IPS DF 19.7 (cell line): ENCODE measurements around the gene RTP3.
"Not testable (repeated sequence)": the region's sequence is repeated elsewhere in the genome, so short reads cannot be mapped to it uniquely, and the experiment has no call there.

Source experiments
- DNase-seq: peaks from one replicate; pipeline ENCODE4 v3.0.0-alpha.2; 2013; ENCODE audit warnings: low read depth, low spot score

Gene RTP3

DNA sequence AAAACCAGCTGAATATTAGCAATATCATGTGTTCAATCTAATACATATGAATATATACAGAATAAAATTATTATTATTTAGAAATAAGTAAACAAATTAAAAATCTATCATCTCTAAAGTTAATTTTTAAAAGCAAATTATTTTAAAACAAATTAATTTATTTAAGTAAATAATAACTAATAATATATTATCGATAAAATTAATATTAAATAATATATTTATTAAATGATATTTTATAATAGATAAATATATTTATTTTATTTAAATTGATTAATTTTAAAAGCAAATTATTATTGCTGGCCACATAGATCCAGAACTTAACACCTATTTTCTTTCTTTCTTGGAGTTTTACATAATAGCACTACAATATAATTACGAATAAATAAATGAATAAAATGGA is 22.2 kb downstream of the RTP3 start:
- no peak for DNase-seq

DNA sequence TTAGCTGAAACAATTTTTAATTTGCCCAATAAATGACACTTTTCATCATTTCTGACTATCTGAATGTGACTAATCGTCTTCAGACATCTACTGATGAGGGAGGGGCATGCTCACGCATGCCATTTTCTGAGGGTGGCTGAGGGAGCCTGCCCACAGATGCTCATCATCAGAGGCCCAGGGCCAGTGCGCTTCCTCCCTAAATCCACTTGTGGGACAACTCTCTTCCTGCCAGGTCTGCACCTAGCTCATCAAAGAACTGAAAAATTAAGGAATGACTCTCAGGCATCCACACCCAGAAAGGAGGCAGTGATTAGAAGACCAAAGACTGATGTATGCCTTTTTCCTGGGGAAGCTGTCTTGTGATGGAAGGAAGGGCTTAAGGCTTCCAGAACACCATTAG is 22.8 kb downstream of the RTP3 start:
- no peak for DNase-seq

DNA sequence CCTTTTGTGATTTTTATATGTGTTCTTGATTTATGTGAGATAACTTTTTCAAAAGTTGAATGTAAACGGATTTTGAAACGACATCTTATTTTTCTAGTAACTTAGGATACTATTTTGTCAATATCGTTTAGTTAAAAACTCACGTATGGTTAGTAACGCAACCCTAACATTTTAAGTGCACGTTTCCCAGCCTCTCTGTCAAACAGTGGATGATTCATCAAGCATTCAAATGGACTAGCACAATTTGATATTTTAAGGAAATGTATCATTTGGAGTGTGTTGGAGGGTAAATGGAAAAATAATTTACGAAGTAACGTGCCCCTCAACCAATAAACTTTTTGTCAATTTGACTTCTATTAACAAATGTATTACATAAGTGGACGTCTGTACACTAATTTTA is 23.3 kb downstream of the RTP3 start:
- DNase-seq: no peak

DNA sequence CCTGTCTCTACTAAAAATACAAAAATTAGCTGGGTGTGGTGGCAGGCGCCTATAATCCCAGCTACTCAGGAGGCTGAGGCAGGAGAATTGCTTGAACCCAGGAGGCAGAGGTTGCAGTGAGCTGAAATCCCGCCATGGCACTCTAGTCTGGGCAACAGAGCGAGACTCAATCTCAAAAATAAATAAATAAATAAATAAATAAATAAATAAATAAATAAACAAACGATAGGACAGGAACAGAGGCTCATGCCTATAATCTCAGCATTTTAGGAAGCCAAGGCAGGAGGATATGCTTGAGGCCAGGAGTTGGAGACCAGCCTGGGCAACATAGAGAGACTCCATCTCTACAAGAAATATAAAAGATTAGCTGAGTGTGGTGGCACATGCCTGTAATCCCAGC is 24.4 kb downstream of the RTP3 start:
- DNase-seq: not testable (repeated sequence)

DNA sequence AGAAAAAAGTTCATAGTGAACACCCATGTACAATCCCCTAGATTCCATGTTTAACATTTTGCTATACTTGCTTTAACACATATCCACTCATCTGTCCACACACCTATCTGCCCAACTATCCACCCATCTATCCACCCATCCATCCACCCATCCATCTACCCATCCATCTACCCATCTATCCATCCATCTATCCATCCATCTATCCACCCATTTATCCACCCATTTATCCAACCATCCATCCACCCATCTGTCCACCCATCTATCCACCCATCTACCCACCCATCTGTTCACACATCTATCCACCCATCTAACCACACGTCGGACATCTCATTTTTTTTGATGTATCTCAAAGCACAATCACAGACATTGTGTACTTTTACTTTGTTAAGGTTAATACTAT is 25.8 kb downstream of the RTP3 start:
- no peak for DNase-seq

DNA sequence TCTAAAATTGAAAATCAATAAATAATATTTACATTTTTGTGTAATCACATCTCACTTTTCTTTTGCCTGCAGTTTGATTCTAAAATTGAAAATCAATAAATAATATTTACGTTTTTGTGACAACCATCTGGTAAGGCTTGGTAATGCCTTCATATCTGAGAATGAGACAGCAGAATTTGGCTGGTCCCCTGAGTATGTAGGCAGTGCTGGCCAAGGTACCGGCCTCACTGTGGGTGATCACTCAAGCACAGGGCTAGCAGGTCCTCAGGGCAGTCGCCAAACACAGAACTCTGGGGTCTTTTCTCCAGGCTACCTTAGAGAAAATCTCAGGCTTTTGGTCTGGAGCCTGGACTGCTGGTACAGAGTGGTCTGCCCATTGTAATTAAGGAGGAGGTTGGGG is 26.2 kb downstream of the RTP3 start:
- no peak for DNase-seq

DNA sequence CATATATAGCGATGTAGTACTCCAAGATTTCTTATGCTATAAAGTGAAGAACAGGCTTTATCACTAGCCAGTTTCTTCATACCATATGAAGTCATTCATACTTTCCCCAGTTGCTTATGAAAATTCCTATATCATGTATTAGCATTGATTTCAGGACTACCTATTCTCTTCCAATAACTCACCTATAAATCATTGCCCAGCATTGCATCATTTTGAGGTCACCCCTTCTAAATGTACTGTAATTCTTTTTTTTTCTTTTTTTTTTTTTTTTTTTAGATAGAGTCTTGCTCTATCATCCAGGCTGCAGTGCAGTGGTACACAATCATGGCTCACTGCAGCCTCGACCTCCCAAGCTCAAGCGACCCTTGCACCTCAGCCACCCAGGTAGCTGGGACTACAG is 27.1 kb downstream of the RTP3 start:
- DNase-seq: no peak

DNA sequence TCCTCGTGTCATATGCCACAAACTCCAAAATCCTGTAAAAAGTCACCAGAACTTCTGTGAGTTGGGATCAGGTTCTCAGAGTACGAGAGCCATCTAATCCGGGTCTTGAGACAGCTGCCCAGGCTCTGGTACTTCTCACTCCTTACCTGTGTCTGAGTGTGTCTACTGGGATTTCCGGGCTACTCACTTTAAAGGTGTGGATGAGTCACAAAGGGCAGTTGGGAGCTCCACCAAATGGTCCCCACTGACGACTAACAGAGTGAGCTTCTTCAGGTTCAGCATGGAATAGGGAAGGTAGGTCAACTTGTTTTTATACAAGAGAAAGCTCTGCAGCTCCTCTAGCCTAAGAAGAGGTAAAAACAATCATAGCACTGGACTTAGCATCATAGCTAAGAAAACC is 29.5 kb downstream of the RTP3 start:
- DNase-seq: no peak

DNA sequence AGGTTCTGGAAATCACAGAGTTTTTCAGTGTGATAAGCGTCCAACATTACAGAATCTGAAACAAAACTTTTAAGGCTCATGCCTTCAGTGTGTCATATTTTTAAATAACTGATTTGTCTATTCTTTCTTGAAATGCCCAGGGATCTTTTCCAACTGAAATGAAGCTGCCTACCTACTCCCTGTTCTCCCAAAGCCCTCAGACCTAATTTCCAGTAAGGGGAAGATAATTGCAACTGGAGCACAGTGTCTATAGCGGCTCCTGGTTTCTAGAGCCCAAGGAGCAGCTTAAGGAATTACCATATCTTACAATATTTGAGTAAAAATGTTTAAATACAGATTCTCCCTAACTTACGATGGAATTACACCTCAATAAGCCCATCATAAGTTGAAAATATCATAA is 35.3 kb downstream of the RTP3 start:
- no peak for DNase-seq

DNA sequence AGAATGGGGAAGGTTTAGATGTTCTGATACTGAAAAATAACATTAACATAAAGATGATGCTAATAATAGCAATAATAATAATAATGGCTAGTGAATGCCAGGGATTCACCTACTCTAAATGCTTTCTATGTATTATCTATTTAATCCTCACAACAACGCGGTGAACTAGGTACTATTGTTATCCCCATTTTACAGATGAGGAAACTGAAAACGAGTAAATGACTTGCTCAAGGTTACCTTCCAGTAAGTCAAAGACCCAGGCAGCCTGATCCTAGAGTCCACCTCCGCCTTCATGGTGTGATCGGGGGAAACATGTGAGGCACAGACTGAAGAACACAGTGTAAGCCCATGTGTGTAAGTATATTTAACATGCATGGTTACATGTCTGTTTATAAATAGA is 38.0 kb downstream of the RTP3 start:
- DNase-seq: no peak

DNA sequence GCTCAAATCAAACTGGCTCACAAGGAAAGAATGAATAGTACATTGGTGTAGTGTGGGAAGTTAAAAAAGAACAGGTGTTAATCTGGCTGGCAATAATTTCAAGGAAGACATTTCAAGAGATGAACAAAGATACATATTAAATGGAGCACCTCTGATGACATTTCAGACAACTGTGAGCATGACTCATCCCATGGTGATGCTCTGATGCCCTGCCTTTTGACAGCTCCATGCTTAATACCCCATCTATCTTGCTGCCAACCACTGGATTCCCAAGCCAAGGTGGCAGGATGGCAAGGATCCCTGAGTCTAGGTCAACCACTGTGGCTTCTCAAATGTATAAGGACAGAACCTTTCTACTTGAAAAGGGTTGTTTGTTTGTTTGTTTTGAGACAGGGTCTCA is 39.0 kb downstream of the RTP3 start:
- DNase-seq: no peak

DNA sequence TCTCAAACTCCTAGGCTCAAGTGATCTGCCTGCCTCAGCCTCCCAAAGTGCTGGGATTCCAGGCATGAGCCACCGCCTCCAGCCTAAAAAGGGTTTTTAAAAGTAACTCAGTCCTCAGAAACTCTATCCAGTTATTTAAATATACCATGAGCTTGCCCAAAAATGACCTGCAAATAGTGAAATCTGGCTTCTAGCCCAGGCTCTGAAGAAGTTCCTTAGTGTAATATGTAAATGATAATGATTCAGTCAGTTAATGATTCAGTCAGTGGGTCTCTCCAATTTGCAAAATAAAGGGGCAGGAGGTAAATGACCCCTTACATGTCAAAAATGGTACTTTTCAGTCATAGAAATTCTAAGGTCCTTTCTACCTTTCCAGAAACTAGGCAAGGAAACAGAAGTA is 39.5 kb downstream of the RTP3 start:
- DNase-seq: no peak

DNA sequence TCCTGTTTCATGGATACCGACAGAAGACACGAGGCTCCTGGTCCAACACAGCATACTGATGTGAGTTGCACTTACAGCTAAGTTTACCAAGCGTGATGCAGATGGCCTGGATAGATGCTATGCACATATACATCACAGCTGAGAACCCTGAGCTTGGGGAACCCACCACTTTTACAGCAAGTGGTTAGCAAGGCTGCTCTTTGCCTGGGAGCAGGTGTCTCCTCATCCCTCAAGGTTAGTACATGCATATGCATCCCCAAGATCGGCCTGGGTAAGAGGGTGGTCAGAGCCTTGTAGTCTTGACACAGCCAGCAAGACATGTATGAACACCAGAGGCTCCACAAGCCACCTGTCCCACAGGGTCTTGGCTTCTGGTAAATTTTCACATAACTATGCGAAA is 40.0 kb downstream of the RTP3 start:
- DNase-seq: no peak

DNA sequence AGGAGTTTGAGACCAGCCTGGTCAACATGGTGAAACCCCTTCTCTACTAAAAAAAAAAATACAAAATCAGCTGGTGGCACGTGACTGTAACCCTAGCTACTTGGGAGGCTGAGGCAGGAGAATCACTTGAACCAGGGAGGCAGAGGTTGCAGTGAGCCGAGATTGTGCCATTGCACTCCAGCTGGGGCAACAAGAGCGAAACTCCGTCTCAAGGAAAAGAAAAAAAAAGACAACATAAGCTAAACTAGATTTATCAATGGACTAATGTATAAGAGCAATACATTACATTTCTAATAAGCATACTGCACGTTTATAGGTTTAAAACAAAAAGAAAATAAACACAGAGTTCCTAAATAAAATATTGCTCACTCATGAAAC is 40.6 kb downstream of the RTP3 start:
- not testable (repeated sequence) for DNase-seq

DNA sequence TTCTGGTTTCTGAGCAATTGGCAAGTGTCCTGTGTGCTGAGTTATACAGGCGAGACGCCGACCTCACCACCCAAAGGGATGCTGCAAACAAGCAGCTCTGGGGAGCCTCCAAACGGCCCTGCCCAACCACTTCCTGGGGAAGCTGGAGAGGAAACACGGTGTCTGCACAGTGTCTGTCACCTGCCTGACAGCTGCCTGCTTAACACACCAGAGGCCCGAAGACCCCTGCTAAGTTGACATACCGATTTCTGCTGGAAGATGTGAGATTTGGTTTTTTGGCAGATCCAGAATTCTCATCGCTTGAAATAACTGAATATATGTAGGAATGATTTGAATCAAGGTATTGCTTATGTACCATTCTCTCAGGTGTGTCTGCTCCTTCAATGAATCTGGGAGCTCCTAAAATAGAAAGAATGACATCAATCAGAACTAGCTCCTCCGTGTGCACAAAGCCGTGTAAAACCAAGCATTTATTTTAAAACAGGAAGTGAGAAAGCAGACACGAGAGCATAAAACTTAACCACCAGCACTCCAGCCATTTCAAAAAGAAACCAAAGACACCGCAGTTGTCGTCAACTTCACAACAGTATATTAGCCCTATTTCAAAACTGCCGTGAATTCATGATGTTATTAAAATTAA is 41.1 kb downstream of the RTP3 start:
- DNase-seq: no peak

DNA sequence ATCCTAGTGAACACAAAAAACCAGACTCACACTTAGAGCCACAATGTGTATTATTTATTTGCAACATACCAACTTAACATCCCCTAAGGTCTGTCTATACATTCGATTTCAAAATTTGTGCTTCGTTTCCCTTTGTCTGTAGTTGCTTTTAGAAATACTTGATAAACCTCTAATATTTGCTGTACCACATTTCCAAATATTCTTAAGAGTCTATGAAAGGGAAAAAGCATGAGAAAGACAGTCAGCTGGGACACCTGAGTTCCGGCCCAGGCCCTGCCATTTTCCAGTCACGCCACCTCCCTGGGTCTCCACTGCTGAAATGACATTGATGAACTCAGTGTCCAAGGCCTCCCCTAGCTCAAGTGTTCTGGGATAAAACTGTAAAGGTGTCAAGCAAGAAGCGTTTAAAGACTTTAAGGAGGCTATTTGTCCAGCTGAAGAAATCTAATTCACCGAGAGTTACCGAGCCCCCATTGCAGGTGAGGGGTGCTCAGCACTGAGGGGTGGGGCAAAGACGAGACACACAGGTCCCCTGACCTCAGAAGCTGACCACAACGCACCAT is 41.7 kb downstream of the RTP3 start:
- DNase-seq: no peak

DNA sequence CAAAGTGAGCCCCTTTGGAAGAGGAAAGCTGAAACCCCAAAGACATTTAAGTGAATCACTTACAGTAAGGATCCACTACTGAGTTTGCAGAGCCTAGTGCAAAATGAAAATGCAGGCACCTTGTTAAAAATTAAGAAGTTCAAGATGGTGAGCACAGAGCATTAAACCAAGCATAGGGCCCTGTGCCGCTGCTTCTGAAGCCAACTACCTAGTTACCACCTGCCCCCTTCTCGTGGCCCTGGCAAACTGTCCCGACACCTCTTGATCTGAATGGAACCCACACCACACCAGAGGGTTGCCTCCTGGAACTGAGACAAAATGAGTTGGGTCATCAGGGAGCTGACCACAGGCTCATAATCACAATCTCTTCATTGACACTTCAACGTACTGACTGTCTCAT is 42.8 kb downstream of the RTP3 start:
- no peak for DNase-seq

DNA sequence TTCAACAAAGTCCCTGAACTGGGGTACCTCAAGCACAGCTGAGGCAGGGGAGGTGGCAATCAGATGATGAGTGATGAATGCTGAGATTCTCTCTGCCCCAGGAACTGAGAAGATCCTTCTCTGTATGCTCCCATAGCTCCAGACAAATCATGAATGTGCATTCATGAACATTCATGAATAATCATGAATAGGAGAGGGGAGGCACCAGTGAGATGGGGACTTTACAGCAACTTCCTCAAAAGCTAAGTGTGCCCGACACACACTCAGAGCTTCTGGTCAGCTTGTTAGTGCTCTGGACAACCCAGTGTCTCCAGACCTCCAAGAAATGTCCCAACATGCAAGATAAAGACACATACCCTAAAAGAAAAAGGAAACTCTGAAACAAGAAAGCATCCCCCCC is 44.1 kb downstream of the RTP3 start:
- no peak for DNase-seq

DNA sequence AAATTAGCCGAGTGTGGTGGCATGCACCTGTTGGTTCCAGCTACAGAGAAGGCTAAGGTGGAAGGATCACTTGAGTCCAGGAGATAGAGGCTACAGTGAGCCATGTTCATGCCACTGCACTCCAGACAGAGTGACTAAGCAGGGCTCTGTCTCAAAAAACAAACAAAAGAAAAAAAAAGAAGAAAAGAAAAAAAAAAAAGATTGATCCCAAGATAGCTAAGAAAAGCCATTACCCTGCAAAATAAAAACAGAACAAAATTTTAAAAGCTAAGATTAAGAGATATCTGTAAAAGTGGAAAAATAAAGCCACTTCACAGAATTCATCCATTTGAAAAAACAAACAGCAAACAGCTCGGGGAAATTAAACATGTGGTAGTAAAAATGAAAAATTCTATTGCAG is 44.6 kb downstream of the RTP3 start:
- DNase-seq: no peak

DNA sequence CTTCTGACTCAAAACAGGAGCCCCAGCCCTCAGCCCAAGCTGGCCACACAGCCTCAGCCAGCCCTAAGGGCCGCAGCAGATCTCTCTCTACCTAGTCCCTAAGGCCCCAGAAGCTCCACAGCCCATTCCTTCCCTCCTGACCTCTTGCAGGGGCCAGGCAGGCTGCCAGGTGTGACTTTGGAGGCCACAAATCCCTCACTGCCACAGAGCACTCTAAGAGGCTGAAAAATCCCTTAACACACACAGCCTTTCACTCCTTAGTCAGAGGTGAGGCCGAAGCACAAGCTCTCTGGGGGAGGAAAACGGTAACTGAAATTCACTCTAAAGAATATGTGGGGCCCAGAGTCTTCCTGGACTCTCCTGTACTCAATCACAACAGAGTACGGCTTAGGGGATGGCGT is 45.0 kb downstream of the RTP3 start:
- DNase-seq: no peak

DNA sequence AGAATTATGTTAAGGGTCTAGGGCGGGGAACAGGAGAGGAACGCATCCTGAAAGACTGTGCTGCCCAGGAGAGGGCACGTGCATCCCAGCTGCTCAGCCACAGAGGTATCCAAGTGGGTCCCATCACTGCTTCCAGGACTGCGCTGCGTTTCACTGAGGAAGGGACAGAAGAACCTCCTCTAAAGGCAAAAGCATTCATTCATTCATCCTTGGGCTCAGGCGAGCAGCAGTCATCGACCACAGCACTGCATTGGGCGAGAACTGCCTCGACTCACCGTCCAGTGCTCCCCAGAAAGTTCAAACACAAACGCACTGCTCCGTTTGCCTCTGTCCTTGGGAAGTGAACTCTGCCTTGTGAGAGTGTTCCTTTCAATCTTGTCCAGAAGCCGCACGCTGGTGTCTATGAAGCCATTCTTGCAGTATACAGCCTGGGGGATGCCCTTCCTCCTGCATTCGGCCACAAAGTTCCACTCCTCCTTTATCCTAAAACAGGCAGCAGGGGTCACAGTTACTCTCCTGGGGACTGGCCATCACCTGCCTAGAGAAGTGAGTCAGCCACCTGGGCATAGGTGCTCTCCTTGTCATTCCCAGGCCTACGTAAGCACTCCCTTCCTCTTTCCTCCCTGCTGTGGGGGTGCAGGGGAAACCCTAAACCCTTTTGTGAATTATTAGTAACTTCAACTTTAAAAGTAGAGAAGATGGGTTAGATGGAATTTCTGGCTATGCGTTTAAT is 47.2 kb downstream of the RTP3 start:
- no peak for DNase-seq

DNA sequence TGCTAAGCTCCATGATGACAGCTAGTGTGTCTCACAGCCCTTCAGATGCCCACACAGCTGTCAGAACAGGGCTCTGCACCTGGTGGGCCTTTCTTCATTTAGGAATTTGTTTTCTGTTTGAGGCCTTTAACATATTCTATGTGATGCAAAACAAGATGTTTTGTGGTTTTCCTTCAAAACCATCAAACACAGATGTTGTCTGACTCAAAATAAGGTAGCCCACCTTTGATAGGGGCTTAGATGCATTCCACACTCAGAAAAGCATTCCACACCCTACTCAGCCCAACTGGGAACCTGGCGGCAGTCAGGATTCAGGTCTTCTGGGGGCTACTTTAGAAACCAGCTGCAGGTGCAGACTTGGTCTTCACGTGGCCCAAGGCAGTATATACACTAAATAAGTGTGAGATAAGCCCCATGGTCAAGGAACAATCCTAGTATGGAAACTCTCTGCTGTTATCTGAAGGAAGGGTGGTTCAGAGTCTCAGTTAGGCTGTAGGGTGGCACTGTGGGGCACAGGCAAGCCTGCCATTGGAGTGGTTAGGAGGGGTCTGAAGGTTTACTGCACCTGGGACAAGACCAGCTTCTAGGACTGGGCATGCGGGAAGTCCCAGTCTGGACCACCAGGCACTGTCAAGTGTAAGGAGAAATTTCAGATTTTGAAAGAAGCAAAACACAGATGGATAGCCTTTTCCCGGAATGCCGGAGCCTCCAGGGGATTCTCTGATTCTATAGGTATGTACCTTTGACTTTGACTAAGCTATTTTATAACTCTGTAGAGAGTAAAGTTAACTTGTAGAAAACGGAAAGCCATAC is 48.2 kb downstream of the RTP3 start:
- peak; percentile 74 for DNase-seq
